Measurements from ENCODE around the gene ZNF613.
"Not testable (repeated sequence)": the region's sequence is repeated elsewhere in the genome, so short reads cannot be mapped to it uniquely, and the experiment has no call there.

The ZNF613 gene

GRCh38 chr19:51944798-51945552 is 17.7 kb downstream of the ZNF613 start:
- DNase-seq: no peak

GRCh38 chr19:51946602-51947001 is 19.3 kb downstream of the ZNF613 start:
- DNase-seq: no peak

- no peak for DNase-seq
Observed at GRCh38 chr19:51948975-51949374, 21.7 kb downstream of the ZNF613 start.

- DNase-seq: not testable (repeated sequence)
Observed at GRCh38 chr19:51957846-51958245, 30.6 kb downstream of the ZNF613 start.

- no peak for DNase-seq
Observed at GRCh38 chr19:51959791-51960190, 32.5 kb downstream of the ZNF613 start.

- DNase-seq: not testable (repeated sequence)
Observed at GRCh38 chr19:51960621-51961233, 33.5 kb downstream of the ZNF613 start.

- DNase-seq: no peak
Observed at GRCh38 chr19:51965583-51965982, 38.3 kb downstream of the ZNF613 start.

GRCh38 chr19:51970718-51971117 is 43.4 kb downstream of the ZNF613 start:
- no peak for DNase-seq

- DNase-seq: peak; percentile 17 to 54 (median 24)
Observed at GRCh38 chr19:51971624-51972023, 44.4 kb downstream of the ZNF613 start.

- DNase-seq: not testable (repeated sequence)
Observed at GRCh38 chr19:51975787-51976186, 48.5 kb downstream of the ZNF613 start.

- DNase-seq: no peak
Observed at GRCh38 chr19:51976852-51977251, 49.6 kb downstream of the ZNF613 start.

GRCh38 chr19:51977346-51977745 is 50.1 kb downstream of the ZNF613 start:
- DNase-seq: no peak

GRCh38 chr19:51978882-51979281 is 51.6 kb downstream of the ZNF613 start:
- no peak for DNase-seq

GRCh38 chr19:51980116-51980736 is 53.0 kb downstream of the ZNF613 start:
- DNase-seq: no peak

- not testable (repeated sequence) for DNase-seq
Observed at GRCh38 chr19:51980926-51981325, 53.7 kb downstream of the ZNF613 start.

- no peak for DNase-seq
Observed at GRCh38 chr19:51983361-51983760, 56.1 kb downstream of the ZNF613 start.

GRCh38 chr19:51986309-51987291 is 59.3 kb downstream of the ZNF613 start, which contains the start of gene ZNF350:
TSS of gene ZNF350 (minus strand) at chr19:51986840. CDS start at chr19:51974360, 12,480 bp downstream.
- peak; percentile 95 to 98 (median 96) for DNase-seq

- no peak for DNase-seq
Observed at GRCh38 chr19:51993422-51993821, 66.2 kb downstream of the ZNF613 start.

- no peak for DNase-seq
Observed at GRCh38 chr19:51994048-51994644, 66.9 kb downstream of the ZNF613 start.
